CD4-positive, alpha-beta T cell treated with Interleukin-4 for 4 hours (primary cell): ENCODE results near the gene CYP2A13.
"Not testable (repeated sequence)": the region's sequence is repeated elsewhere in the genome, so short reads cannot be mapped to it uniquely, and the experiment has no call there.

Experiments
- DNase-seq: peaks from one replicate; pipeline ENCODE4 v3.0.0-alpha.2; 2020

Gene CYP2A13

DNA sequence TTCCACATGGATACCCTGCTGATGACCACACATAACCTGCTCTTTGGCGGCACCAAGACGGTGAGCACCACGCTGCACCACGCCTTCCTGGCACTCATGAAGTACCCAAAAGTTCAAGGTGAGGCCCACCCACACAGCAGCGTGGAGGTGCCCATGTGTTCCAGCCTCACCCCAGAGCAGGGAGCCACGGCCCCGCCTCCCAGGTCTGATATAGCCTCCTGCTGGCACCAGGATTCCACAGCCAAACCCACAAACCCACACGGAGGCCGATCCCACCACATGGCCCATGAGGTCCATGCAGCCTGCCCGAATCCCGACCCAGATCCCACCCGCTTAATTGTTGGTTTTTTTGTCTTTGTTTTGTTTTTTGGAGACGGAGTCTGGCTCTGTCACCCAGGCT lies 34.6 kb downstream of the CYP2A13 start:
- DNase-seq, result not testable (repeated sequence)

DNA sequence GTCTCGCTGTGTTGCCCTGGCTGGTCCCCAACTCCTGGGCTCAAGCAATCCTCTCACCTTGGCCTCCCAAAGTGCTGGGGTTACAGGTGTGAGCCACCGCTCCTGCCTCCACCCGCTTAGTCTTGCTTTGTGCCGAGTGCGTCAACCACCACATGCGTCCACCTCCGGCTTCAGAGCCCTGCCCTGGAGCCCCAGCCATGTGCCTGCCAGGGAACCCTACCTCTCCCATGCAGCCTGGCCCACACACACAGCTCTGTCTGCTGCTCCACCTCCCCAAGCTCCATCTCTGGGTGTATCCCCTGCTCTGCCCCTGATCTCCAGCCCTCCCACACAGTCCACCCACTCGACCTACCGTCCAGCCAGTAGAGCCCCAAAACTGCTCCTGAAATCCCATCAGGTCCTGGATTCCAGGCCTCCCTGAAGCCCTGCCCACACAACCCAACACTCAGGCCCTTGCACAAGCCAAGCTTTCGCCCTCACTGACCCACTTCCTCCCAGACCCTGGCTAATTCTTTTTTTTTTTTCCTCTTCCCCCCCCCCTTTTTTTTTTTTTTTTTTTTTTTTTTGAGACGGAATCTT lies 35.6 kb downstream of the CYP2A13 start:
- DNase-seq, result no peak

DNA sequence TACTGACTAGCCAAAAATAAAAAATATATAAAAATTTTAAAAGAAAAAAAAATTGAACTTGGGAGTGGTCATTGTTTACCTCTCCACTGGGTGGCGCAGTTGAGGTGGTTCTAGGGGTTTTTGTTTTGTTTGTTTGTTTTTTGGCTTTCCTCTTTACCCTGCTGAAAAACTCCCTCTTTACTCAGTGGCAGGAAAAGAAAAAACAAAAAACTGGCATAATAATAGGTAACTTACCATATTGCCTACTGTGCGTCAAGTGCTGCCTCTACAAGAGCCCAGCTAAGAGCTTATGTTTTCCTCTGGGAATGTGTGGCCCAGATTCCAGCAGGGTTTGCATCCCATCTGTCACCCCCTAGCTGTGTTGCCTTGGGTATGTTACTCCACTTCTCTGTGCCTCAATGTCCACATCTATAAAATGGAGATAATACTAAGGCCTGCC lies 38.5 kb downstream of the CYP2A13 start:
- peak; percentile 52 for DNase-seq

DNA sequence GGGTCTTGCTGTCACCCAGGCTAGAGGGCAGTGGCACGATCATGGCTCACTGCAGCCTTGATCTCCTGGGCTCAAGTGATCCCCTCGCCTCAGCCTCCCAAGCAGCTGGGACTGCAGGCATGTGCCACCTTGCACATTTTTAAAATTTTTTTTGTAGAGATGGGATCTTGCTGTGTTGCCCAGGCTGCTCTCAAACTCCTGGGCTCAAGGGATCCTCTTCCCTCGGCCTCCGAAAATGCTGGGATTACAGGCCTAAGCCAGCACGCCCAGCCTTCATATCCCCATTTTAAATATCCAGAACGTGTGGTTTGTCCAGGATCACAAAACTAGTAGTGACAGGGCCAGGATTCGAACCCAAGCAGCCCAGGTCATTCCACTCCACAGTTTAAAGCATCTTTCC lies 39.1 kb downstream of the CYP2A13 start:
- DNase-seq, result not testable (repeated sequence)

DNA sequence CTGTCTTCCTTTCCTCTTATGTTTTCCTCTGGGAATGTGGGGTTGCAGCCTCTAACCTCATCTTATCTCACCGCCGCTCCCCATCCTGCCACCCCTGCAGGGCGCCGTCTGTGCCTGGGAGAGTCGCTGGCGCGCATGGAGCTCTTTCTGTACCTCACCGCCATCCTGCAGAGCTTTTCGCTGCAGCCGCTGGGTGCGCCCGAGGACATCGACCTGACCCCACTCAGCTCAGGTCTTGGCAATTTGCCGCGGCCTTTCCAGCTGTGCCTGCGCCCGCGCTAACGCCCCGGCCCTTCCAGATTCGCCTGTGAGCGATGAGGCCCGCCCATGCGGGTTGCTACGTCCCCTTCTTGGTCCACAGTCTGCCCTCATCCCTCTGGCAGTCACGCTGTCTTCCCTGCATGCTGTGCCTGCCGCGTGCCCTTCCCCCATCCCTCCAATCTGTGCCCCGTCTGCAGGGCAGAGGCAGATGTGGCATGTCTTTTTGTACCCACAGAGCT lies 39.6 kb downstream of the CYP2A13 start:
- peak; percentile 80 for DNase-seq

DNA sequence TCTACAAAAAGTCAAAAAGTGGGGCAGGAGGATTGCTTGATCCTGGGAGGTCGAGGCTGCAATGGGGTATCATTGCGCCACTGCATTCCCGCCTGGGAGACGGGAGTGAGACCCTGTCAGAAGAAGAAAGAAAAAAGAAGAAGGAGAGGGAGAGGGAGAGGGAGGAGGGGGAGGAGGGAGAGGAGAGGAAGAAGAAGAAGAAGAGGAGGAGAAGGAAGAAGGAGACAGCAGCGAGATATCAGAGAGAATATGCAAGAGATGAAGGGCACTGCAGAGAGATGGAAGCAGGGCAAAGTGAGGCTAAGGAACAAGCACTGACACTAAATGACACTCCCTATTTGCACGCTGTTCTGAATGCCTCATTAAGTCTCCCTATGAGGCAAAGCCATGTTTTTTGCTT lies 40.4 kb downstream of the CYP2A13 start:
- DNase-seq, result no peak

DNA sequence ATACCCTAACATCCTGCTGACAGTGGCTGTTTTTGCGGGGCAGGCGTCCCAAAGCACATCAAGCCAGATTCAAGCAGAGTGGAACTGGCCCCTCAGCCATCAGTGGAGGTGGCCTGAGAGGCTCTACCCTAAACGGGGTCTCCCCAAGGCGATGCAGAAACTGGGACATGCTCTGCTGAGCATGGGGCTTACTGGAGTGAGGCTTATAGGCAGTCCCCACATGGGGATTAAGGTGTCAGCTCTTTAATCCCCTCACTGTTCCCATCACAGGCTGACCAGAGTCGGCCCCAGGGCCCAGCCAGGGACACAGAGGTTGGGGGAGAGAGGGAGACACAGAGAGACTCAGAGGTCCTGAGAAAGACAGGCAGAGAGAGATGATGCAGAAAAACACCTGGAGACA lies 42.9 kb downstream of the CYP2A13 start:
- DNase-seq, result no peak

DNA sequence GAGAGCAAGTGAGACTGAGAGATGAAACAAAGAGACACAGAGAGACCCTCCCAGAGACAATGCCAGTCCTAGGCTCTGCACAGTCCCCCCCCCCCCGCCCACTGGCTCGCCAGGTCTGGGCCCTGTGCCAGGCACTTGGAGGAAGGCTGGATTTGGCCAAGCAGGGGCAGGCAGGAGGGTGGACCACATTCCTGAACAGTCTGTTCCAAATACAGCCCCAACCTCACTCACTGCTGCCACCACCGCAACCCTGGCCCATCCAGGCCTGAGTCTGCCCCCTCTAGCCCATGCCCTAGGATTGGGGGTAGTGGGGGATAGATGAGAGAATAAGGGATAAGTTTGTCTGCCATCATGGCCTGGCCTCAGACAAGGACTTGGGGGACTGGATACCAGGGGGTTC lies 45.0 kb downstream of the CYP2A13 start:
- DNase-seq, result no peak

DNA sequence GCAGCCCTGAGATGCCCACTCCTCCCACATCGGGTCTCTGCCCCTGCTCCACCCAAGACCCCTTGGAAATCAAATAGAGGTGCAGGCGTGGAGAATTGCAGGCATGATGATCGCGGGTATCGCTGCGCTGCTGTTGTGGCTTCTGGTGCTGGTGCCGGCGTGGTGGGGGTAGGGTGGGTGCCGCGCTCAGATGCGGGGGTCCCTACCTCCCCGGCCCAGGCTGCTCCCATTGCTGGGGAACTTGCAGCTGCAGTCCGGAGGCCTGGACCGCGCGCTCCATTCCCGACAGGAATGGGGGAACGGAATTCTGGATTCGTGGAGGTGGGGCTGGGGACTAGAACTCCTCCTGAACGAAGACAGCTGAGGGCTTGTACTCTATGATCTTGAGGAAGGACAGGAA lies 46.4 kb downstream of the CYP2A13 start:
- DNase-seq, result no peak

DNA sequence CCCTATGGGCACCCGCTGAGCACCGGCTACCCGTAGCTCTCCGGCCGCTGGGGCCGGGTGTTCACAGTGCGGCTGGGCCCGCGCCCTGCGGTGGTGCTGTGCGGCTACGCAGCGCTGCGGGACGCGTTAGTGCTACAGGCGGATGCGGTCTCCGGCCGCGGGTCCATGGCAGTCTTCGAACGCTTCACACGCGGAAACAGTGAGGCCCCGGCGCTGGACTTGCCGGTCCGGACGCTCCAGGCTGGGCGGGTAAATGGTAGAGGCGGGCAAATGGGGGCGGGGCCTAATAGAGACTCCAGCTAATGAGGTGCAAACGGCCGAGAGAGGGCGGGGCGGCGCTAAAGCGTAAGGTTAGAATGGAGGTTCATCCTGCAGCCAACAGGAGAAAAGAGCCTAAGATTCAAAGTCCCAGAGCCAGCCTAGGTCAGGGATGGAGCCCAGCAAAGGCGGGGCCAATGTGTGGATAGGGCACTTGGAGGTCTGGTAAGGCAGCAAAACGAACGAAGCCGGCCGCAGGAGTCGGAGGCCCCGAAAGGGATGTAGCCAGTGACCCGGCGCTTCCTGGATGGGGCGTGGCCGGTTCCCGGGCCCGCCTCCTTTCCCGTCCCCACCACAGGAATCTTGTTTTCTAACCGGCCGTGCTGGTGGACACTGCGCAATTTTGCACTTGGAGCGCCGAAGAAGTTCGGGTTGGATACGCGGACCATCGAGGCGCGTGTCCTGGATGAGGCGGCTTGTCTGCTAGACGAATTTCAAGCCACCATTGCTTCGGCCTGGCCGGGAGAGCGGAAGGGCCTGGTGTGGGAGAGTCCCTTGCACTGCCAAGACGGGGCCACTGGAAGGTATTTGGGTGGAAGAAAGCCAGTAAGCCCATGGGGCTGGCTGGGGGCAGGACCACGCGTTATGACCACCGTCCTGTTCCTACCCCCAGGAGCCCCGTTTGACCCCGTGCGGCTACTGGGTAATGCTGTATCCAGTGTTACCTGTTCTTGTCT lies 47.4 kb downstream of the CYP2A13 start:
- peak; percentile 48 for DNase-seq

DNA sequence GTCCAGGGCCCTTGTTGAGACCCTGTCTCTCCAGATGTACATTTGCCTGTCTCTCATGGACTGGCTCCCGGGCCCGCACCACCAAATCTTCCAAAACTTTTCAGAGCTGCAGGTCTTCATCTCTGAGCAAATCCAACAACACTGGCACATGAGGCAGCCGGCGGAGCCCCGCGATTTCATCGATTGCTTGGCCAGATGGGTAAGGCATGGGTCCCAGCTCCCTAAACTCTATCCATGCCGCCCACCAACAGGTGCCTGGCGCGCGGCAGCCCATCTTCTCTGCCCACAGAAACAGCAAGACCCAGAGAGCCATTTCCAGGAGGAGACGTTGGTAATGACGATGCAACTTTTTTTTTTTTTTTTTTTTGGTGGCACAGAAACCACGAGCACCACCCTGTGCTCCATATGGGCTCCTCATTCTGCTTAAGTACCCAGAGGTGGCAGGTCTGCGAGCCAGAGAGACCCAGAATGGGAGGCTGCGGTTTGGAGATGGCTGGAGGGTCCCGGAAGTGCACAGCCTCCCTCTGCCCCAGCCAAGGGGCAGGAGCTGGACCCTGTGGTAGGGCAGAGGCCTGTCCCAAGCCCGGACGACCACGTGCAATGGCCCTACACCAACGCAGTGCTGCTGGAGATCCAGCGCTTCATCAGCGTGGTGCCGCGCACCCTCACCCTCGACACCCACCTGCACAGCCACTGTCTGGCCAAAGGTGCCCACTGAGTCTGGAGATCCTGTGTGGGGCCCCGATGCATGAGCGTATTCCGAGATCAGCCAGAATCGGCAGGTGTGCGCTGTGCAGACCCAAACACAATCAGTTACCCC lies 48.6 kb downstream of the CYP2A13 start:
- DNase-seq, result no peak

DNA sequence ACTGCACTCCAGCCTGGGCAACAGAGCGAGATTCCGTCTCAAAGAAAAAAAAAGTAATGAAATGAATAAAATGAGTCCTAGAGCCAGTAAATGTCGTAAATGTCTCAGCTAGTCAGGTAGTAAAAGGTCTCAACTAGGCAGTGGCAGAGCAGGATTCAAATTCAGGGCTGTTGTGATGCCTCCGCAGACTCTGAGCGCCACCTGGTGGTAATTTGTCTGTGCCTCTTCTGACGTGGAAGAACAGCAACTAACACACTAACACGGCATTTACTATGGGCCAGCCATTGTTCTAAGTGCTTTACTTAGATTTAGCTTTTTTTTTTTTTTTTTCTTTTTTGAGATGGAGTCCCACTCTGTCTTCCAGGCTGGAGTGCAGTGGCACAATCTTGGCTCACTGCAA lies 56.2 kb downstream of the CYP2A13 start:
- peak; percentile 89 for DNase-seq
